Lower lobe of right lung (tissue), 2 donors: ENCODE data around the gene VPS50. TPM values are rescaled to one million over a fixed set of nuclear protein-coding genes. Genes with fewer than 3 reads are reported as not detected.

Source experiments
- ATAC-seq, 2 donors: fragments of 200-7000 bp; cut with Tn5 transposase; one replicate each; pipeline ENCODE4 v1.9.1; 2020 to 2022; ENCODE audit warnings: mild to moderate bottlenecking in 2 of 2, moderate library complexity in 2 of 2
- DNase-seq: peaks from one replicate; pipeline ENCODE4 v3.0.0-alpha.2; 2020
- H3K27ac ChIP-seq: fragments of 200-600 bp; one replicate; pipeline ENCODE4 v1.8.0; 2022
- H3K27me3 ChIP-seq: fragments of 200-600 bp; one replicate; pipeline ENCODE4 v1.8.0; 2022; ENCODE audit warnings: low read depth
- H3K36me3 ChIP-seq: fragments of 200-600 bp; one replicate; pipeline ENCODE4 v1.8.0; 2022; ENCODE audit warnings: mild to moderate bottlenecking
- H3K4me1 ChIP-seq: fragments of 200-600 bp; one replicate; pipeline ENCODE4 v1.8.0; 2022
- H3K4me3 ChIP-seq: fragments of 200-600 bp; one replicate; pipeline ENCODE4 v1.8.0; 2022; ENCODE audit warnings: mild to moderate bottlenecking
- H3K9me3 ChIP-seq: fragments of 200-600 bp; one replicate; pipeline ENCODE4 v1.8.0; 2022
- intact Hi-C: fragments of 100-400 bp; cut with DNase I; formaldehyde crosslinking; loops from one replicate; pipeline ENCODE4 v1.11.0; 2022
- total RNA-seq: library from RNA; stranded (reverse); fragmentation: NEBNext Ultra II Directional; extraction: Animal tissue kit (Norgen Biotek cat#: 25700); gene quantifications from one replicate; pipeline ENCODE4 v1.2.1, GENCODE V29; 2021
- TF ChIP-seq, protein P1 (sequence below): fragments of 200-600 bp; IDR thresholded peaks from one replicate; pipeline ENCODE4 v1.8.0; 2022; ENCODE audit warnings: antibody characterized with exemption, mild to moderate bottlenecking
- donor health status: DM: no; HTN: yes; CAD: no; lungs with severe emphysema.

VPS50 gene
- total RNA-seq, 1 donor from 2014 or later, result 34.6 TPM

DNA sequence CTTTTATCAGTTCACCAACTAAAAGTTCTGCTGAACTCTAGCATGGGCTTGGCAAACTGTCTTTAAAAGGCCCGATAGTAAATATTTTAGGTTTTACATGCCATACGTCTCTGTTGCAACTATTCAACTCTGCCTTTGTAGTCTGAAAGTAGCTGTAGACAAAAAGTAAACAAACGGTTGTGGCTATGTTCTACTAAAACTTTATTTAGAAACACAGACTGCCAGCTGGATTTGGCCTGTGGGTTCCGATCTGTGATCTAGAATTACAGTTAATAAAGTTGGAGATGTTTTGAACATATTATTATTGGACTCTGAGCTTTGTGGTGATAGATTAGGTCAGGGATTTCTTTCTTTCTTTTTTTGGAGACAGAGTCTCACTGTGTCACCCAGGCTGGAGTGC is 33.1 kb downstream of the VPS50 start:
- intact Hi-C loops, result no loop called here
- no peaks in the 10 kb centered on the region for H3K27me3 ChIP-seq

DNA sequence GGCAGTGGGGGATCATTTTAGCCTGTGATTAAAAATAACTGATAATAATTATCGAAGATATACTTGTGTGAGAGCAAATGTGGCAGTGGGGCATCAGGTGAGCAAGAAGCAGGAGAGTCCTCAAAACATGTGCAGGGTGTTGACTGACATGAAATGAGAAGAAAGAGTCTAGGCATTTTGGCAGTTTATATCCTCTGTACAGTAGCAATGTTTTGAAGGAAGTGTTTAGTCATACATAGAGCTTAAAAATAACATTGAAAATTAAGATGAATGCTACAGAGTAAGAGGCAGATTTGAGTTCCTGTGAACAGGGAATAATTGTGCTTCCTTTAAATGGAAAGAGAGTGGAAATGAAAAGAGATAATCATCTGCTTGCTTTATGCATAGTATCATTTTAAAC is 47.4 kb downstream of the VPS50 start:
- DNase-seq (no peak), ATAC-seq (no peak)
- TF ChIP-seq, protein P1, sequence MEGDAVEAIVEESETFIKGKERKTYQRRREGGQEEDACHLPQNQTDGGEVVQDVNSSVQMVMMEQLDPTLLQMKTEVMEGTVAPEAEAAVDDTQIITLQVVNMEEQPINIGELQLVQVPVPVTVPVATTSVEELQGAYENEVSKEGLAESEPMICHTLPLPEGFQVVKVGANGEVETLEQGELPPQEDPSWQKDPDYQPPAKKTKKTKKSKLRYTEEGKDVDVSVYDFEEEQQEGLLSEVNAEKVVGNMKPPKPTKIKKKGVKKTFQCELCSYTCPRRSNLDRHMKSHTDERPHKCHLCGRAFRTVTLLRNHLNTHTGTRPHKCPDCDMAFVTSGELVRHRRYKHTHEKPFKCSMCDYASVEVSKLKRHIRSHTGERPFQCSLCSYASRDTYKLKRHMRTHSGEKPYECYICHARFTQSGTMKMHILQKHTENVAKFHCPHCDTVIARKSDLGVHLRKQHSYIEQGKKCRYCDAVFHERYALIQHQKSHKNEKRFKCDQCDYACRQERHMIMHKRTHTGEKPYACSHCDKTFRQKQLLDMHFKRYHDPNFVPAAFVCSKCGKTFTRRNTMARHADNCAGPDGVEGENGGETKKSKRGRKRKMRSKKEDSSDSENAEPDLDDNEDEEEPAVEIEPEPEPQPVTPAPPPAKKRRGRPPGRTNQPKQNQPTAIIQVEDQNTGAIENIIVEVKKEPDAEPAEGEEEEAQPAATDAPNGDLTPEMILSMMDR, result no peak
- Histone ChIP-seq H3K4me1 (no peaks in the 10 kb centered on the region), H3K27me3 (no peaks in the 10 kb centered on the region), H3K36me3 (peaks cover 33% of the 10 kb centered on the region), H3K9me3 (no peaks in the 10 kb centered on the region), H3K27ac (no peak overlapping the region), H3K4me3 (no peak overlapping the region)
- intact Hi-C loops, result no loop called here

More for the DNA sequence above, 33.1 kb downstream of the VPS50 start:
- Histone ChIP-seq H3K4me1 (no peaks in the 10 kb centered on the region), H3K9me3 (no peaks in the 10 kb centered on the region), H3K36me3 (peaks cover 53% of the 10 kb centered on the region), H3K27ac (no peak overlapping the region), H3K4me3 (no peak overlapping the region)
- TF ChIP-seq, protein P1, result no peak
- no peak for ATAC-seq
- no peak for DNase-seq

DNA sequence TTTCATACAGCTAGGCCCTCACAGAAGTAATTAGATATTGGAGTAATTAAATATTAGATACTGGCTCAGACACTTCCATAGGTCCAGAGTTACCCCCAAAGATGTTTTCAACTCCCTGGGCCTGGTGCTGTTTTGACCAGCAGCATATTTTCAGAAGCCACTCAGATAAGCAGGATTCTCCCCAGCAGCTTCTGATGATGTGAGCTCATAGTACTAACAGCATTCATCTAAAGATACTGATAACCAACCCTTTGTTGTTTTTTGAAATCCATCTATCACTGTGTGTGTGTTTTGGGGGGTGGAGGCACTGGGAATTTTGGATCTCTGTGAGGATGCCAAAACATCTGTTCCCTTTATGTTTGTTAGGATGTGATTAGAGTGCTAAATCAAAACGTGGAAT is 52.7 kb downstream of the VPS50 start:
- intact Hi-C loops, result no loop called here
- Histone ChIP-seq H3K4me3 (no peak overlapping the region), H3K4me1 (no peaks in the 10 kb centered on the region), H3K9me3 (no peaks in the 10 kb centered on the region), H3K36me3 (no peaks in the 10 kb centered on the region), H3K27me3 (no peaks in the 10 kb centered on the region), H3K27ac (no peak overlapping the region)
- TF ChIP-seq, protein P1, result no peak
- DNase-seq (no peak), ATAC-seq (no peak)

DNA sequence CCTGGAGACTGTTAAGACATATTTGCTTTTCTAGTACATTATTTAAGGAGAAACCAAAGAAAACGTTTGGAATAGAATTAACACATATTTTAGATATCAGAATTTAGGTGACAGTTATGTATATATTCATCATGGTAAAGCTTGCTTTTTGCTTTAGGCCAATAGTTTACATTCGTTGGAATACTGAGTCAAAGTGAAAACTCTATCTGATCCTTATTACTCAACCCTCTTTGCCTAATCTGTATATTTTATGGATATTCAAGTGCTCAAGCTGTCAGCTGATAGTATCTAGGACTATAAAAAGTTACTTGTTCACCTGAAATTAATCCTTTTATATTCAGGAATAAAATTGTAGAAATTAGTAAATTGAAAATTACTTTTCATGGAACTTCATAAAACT is 61.1 kb downstream of the VPS50 start:
- no peaks in the 10 kb centered on the region for H3K27me3 ChIP-seq
- H3K4me3 ChIP-seq, result no peak overlapping the region
- peaks cover 32% of the 10 kb centered on the region for H3K36me3 ChIP-seq
- ATAC-seq, result no peak
- no peak overlapping the region for H3K27ac ChIP-seq
- DNase-seq, result no peak
- no peaks in the 10 kb centered on the region for H3K4me1 ChIP-seq
- TF ChIP-seq, protein P1, result no peak
- H3K9me3 ChIP-seq, result no peaks in the 10 kb centered on the region
- intact Hi-C loops, result no loop called here

DNA sequence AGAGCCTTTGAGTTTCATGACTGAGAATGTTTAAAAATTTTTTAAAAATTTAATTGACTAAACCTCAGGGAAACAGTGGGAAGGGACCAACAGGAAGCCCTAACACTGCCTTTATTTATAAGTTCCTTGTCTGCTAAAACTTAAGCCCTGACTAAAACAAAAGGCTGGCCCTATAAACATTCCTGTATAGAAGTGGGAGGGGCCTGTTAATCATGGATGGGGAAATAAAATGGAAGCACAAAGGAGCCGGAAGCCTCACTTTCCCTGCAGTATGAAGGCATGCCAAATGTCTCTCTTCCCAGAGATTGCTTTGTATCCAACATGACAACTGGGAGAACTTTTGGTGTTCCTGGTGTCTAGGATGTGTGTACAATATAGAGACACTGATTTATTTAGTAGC is 66.0 kb downstream of the VPS50 start:
- no peak overlapping the region for H3K4me3 ChIP-seq
- TF ChIP-seq, protein P1, result no peak
- H3K4me1 ChIP-seq, result no peaks in the 10 kb centered on the region
- H3K9me3 ChIP-seq, result no peaks in the 10 kb centered on the region
- intact Hi-C loops, result no loop called here
- ATAC-seq (no peak), DNase-seq (no peak)
- peaks cover 41% of the 10 kb centered on the region for H3K36me3 ChIP-seq
- H3K27me3 ChIP-seq, result no peaks in the 10 kb centered on the region
- H3K27ac ChIP-seq, result no peak overlapping the region

DNA sequence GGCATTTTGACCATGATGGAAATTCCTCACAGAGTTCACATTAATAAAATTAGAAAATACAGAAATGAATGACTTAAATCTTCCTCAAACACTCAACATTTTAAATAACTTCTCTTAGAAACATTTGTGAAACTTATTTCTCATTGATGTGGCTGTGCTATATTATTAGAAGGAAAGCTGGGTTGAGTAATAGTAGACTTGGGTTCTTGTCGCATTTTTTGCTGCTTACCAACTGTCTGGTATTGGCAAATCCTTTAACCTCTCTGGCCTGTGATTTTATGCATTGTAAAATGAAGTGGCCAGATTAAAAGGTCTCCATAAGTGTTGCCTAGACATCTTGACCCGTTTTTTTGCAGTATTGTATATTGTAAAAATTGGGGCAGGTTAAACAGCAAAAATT is 66.5 kb downstream of the VPS50 start:
- DNase-seq, result no peak
- H3K36me3 ChIP-seq, result peaks cover 38% of the 10 kb centered on the region
- no peak overlapping the region for H3K4me3 ChIP-seq
- TF ChIP-seq, protein P1, result no peak
- H3K4me1 ChIP-seq, result no peaks in the 10 kb centered on the region
- no peaks in the 10 kb centered on the region for H3K9me3 ChIP-seq
- no peak overlapping the region for H3K27ac ChIP-seq
- no peak for ATAC-seq
- H3K27me3 ChIP-seq, result no peaks in the 10 kb centered on the region
- intact Hi-C loops, result no loop called here
